Pancreas (tissue), 10 donors: Measurements from ENCODE around the gene LAMA4. TPM values are rescaled to one million over a fixed set of nuclear protein-coding genes. Genes with fewer than 3 reads are reported as not detected.

Experiments
- ATAC-seq, 4 donors: fragments of 200-7000 bp; cut with Tn5 transposase; one replicate each; pipeline versions ENCODE4 v1.8.0 to v1.9.1; 2020; ENCODE audit warnings: mild to moderate bottlenecking in 4 of 4, moderate library complexity in 4 of 4
- DNase-seq, 6 donors: peaks; one replicate each; pipeline ENCODE4 v3.0.0-alpha.2; 2020
- FAIRE-seq: peaks from 2 replicates; lab custom pipeline; 2012; peaks lifted over from hg19 to GRCh38; lab: Jason Lieb, UNC
- H3K27ac ChIP-seq, 4 donors: fragments of 200-600 bp; sonication (generic); 1 replicate in 3 of 4; 2 replicates in 1 of 4; pipeline versions ENCODE4 v1.5.0 to v1.8.0; 2020
- H3K27me3 ChIP-seq, 4 donors: fragments of 200-600 bp; one replicate each; pipeline ENCODE4 v1.8.0; 2021
- H3K36me3 ChIP-seq, 3 donors: fragments of 200-600 bp; sonication (generic) in 1 of 3; one replicate each; pipeline versions ENCODE4 v1.5.0 to v1.8.0; 2020 to 2021
- H3K4me1 ChIP-seq, 3 donors: fragments of 200-600 bp; one replicate each; pipeline ENCODE4 v1.8.0; 2021
- H3K4me3 ChIP-seq, 4 donors: fragments of 200-600 bp; sonication (generic) in 2 of 4; one replicate each; pipeline versions ENCODE4 v1.5.0 to v1.8.0; 2020 to 2021
- H3K9me3 ChIP-seq, 4 donors: fragments of 200-600 bp; one replicate each; pipeline ENCODE4 v1.8.0; 2021
- WGBS, 2 donors: extraction: QIAGEN DNeasy Blood & Tissue Kit; methylation state at CpG; one replicate each; pipeline ENCODE4 v1.1.7; 2013; 5-methylcytosine and 5-hydroxymethylcytosine counted together
- intact Hi-C, 3 donors: fragments of 100-400 bp; cut with DNase I; formaldehyde crosslinking; loops; one replicate each; pipeline versions ENCODE4 v1.11.1 to v1.14.2; 2022
- polyA plus RNA-seq, 2 donors: library from polyadenylated mRNA; stranded (reverse); fragments of 200-250 nt; gene quantifications; one replicate each; pipeline ENCODE4 v1.2.3, GENCODE V29; 2013
- total RNA-seq, 6 donors: library from RNA; stranded (reverse); fragmentation: NEBNext Ultra II Directional in 4 of 6; extraction: Animal tissue kit (Norgen Biotek cat#: 25700) in 4 of 6; gene quantifications; one replicate each; pipeline versions ENCODE4 v1.2.1 to v1.2.4, GENCODE V29; 2021 to 2023
- TF ChIP-seq, protein P1 (sequence below), 4 donors: fragments of 200-600 bp; sonication (generic) in 3 of 4; IDR thresholded peaks; one replicate each; pipeline versions ENCODE4 v1.5.0 to v1.8.0; 2021; ENCODE audit warnings: antibody characterized with exemption in 4 of 4
- donor health status: healthy with polysubstance abuse.
- donor health status: DM: no; HTN: no; CAD: no; lungs with moderate emphysema.
- donor health status: DM: no; HTN: no; CAD: no.
- donor health status: control.
- donor health status: control.
- donor health status: Bipolar disorder and iron deficiency.
- donor health status: DM: yes; HTN: yes; CAD: no.
- donor health status: DM: no; HTN: no; CAD: no.
- donor health status: DM: no; HTN: no; CAD: no.
- donor health status: DM: yes; HTN: yes; CAD: no.

The LAMA4 gene
- total and polyA plus RNA-seq, 8 donors: 1.3 to 14.0 (median 4.3) TPM

DNA sequence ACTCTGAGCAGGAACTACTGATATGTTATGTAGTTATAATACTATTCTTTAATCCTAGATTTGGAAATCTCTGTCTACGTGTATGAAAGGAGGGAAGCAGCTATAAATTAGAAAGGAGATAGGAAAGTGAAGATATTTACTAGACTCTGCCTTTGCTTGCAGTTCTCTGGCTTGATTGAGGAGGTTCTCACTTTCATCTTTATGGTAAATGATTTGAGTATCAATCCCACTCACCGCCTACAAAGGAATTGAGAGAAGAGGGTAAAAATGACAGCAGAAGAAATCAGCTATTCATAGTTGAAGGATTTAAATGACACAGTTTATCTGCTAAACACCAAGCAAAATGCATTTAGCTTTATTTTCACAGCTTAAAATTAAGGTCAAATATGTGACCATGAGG is 99.7 kb downstream of the LAMA4 start:
- H3K27ac ChIP-seq: no peak overlapping the region
- no peaks in the 10 kb centered on the region for H3K9me3 ChIP-seq
- DNase-seq (no peak), ATAC-seq (no peak), FAIRE-seq (no peak)
- no peaks in the 10 kb centered on the region for H3K36me3 ChIP-seq
- 81 to 96% methylated on average over 2 of the region's 2 CpGs for WGBS, 2 donors
- H3K27me3 ChIP-seq: peaks cover 0 to 6% (median 0%) of the 10 kb centered on the region in 4 donors
- no peak overlapping the region for H3K4me3 ChIP-seq
- intact Hi-C loops: no loop called here
- TF ChIP-seq, protein P1, sequence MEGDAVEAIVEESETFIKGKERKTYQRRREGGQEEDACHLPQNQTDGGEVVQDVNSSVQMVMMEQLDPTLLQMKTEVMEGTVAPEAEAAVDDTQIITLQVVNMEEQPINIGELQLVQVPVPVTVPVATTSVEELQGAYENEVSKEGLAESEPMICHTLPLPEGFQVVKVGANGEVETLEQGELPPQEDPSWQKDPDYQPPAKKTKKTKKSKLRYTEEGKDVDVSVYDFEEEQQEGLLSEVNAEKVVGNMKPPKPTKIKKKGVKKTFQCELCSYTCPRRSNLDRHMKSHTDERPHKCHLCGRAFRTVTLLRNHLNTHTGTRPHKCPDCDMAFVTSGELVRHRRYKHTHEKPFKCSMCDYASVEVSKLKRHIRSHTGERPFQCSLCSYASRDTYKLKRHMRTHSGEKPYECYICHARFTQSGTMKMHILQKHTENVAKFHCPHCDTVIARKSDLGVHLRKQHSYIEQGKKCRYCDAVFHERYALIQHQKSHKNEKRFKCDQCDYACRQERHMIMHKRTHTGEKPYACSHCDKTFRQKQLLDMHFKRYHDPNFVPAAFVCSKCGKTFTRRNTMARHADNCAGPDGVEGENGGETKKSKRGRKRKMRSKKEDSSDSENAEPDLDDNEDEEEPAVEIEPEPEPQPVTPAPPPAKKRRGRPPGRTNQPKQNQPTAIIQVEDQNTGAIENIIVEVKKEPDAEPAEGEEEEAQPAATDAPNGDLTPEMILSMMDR (IDR thresholded peaks at IDR 0.05): no peak
- no peaks in the 10 kb centered on the region for H3K4me1 ChIP-seq

- Histone ChIP-seq H3K4me1 (no peaks in the 10 kb centered on the region), H3K27me3 (peaks cover 0 to 6% (median 0%) of the 10 kb centered on the region in 4 donors), H3K27ac (no peak overlapping the region), H3K9me3 (no peaks in the 10 kb centered on the region), H3K36me3 (no peaks in the 10 kb centered on the region), H3K4me3 (no peak overlapping the region)
- DNase-seq (no peak), ATAC-seq (peak in 2 of 4 donors; percentile 26 to 50), FAIRE-seq (no peak)
- intact Hi-C loops: no loop called here
- TF ChIP-seq, protein P1 (IDR thresholded peaks at IDR 0.05): no peak
- WGBS, 2 donors: 52 to 54% methylated on average over 5 of the region's 5 CpGs
Measured at GRCh38 chr6:112153926-112154607, 100.3 kb downstream of the LAMA4 start.

- Histone ChIP-seq H3K9me3 (no peaks in the 10 kb centered on the region), H3K4me1 (no peaks in the 10 kb centered on the region), H3K27me3 (no peaks in the 10 kb centered on the region), H3K4me3 (no peak overlapping the region), H3K27ac (no peak overlapping the region), H3K36me3 (no peaks in the 10 kb centered on the region)
- WGBS, 2 donors: 56 to 60% methylated on average over 5 of the region's 5 CpGs
- ATAC-seq (peak in 3 of 4 donors; percentile 14 to 51 (median 42)), FAIRE-seq (no peak), DNase-seq (no peak)
- TF ChIP-seq, protein P1 (IDR thresholded peaks at IDR 0.05): no peak
- intact Hi-C loops: no loop called here
Measured at GRCh38 chr6:112150363-112150762, 104.0 kb downstream of the LAMA4 start.

GRCh38 chr6:112149719-112150263 is 104.6 kb downstream of the LAMA4 start:
- no peak for DNase-seq
- Histone ChIP-seq H3K27me3 (no peaks in the 10 kb centered on the region), H3K4me3 (no peak overlapping the region), H3K36me3 (no peaks in the 10 kb centered on the region), H3K27ac (no peak overlapping the region), H3K4me1 (no peaks in the 10 kb centered on the region), H3K9me3 (no peaks in the 10 kb centered on the region)
- ATAC-seq: peak in 2 of 4 donors; percentile 42 to 51
- 71 to 72% methylated on average over 4 of the region's 4 CpGs for WGBS, 2 donors
- intact Hi-C loops: no loop called here
- TF ChIP-seq, protein P1 (IDR thresholded peaks at IDR 0.05): no peak
- FAIRE-seq: peak; percentile 39

- Histone ChIP-seq H3K9me3 (no peaks in the 10 kb centered on the region), H3K36me3 (no peaks in the 10 kb centered on the region), H3K4me1 (no peaks in the 10 kb centered on the region), H3K4me3 (no peak overlapping the region), H3K27me3 (no peaks in the 10 kb centered on the region), H3K27ac (no peak overlapping the region)
- no peak for FAIRE-seq
- intact Hi-C loops: no loop called here
- ATAC-seq: no peak
- 33 to 47% methylated on average over 1 of the region's 1 CpG for WGBS, 2 donors
- no peak for DNase-seq
- TF ChIP-seq, protein P1 (IDR thresholded peaks at IDR 0.05): no peak
Measured at GRCh38 chr6:112149236-112149635, 105.1 kb downstream of the LAMA4 start.
